ENCODE results near the gene RAB42. TPM values are rescaled to one million over a fixed set of nuclear protein-coding genes. Genes with fewer than 3 reads are reported as not detected.
"Not testable (repeated sequence)": the region's sequence is repeated elsewhere in the genome, so short reads cannot be mapped to it uniquely, and the experiment has no call there.

The RAB42 gene
- total RNA-seq, 1 donor from 2014 or later = 0.34 TPM

- H3K27ac Mint-ChIP-seq; intact Hi-C loops (cut with micrococcal nuclease); H3K4me3 Mint-ChIP-seq (ENCODE audit: low read depth): not testable (repeated sequence)
Observed at GRCh38 chr1:28594686-28595411, 2.8 kb downstream of the RAB42 start.

GRCh38 chr1:28595412-28596191 lies 3.5 kb downstream of the RAB42 start:
- H3K9me3 Mint-ChIP-seq = no peaks in the 10 kb centered on the region
- H3K4me1 Mint-ChIP-seq (ENCODE audit: low read depth) = peaks cover 13% of the 10 kb centered on the region
- intact Hi-C loops (cut with micrococcal nuclease) = no loop called here
- H3K4me3 Mint-ChIP-seq (ENCODE audit: low read depth) = no peak overlapping the region
- H3K27me3 Mint-ChIP-seq (ENCODE audit: low read depth) = peaks cover 7% of the 10 kb centered on the region
- peaks cover 3% of the 10 kb centered on the region for H3K36me3 Mint-ChIP-seq (ENCODE audit: low read depth)
- DNase-seq (ENCODE audit: low spot score) = no peak
- H3K27ac Mint-ChIP-seq = no peak overlapping the region

More at GRCh38 chr1:28594686-28595411, 2.8 kb downstream of the RAB42 start:
- not testable (repeated sequence) for H3K36me3 Mint-ChIP-seq (ENCODE audit: low read depth); H3K9me3 Mint-ChIP-seq; H3K27me3 Mint-ChIP-seq (ENCODE audit: low read depth); DNase-seq (ENCODE audit: low spot score)
- H3K4me1 Mint-ChIP-seq (ENCODE audit: low read depth) = peaks cover 12% of the 10 kb centered on the region

GRCh38 chr1:28596276-28596675 lies 4.2 kb downstream of the RAB42 start:
- DNase-seq (ENCODE audit: low spot score); H3K4me3 Mint-ChIP-seq (ENCODE audit: low read depth): not testable (repeated sequence)

GRCh38 chr1:28601696-28602095 lies 9.6 kb downstream of the RAB42 start:
- no peak overlapping the region for H3K4me3 Mint-ChIP-seq (ENCODE audit: low read depth)
- no peaks in the 10 kb centered on the region for H3K27me3 Mint-ChIP-seq (ENCODE audit: low read depth)
- H3K4me1 Mint-ChIP-seq (ENCODE audit: low read depth) = peaks cover 16% of the 10 kb centered on the region
- H3K27ac Mint-ChIP-seq = peak overlapping the region; percentile 51
- no peak for DNase-seq (ENCODE audit: low spot score)
- no peaks in the 10 kb centered on the region for H3K9me3 Mint-ChIP-seq
- peaks cover 28% of the 10 kb centered on the region for H3K36me3 Mint-ChIP-seq (ENCODE audit: low read depth)
- intact Hi-C loops (cut with micrococcal nuclease) = loop anchor here (5.0 to 10.0 kb wide), 2 partner anchors 84 to 197 kb away; no protein-coding TSS in a partner anchor

More at GRCh38 chr1:28596276-28596675, 4.2 kb downstream of the RAB42 start:
- H3K27ac Mint-ChIP-seq; H3K9me3 Mint-ChIP-seq; intact Hi-C loops (cut with micrococcal nuclease); H3K27me3 Mint-ChIP-seq (ENCODE audit: low read depth); H3K36me3 Mint-ChIP-seq (ENCODE audit: low read depth): not testable (repeated sequence)
- peaks cover 13% of the 10 kb centered on the region for H3K4me1 Mint-ChIP-seq (ENCODE audit: low read depth)

GRCh38 chr1:28602536-28603439 lies 10.7 kb downstream of the RAB42 start:
- Mint-ChIP-seq H3K27me3 (ENCODE audit: low read depth) (no peaks in the 10 kb centered on the region), H3K4me1 (ENCODE audit: low read depth) (peaks cover 16% of the 10 kb centered on the region), H3K36me3 (ENCODE audit: low read depth) (peaks cover 28% of the 10 kb centered on the region), H3K27ac (no peak overlapping the region), H3K4me3 (ENCODE audit: low read depth) (no peak overlapping the region), H3K9me3 (no peaks in the 10 kb centered on the region)
- DNase-seq (ENCODE audit: low spot score) = no peak
- intact Hi-C loops (cut with micrococcal nuclease) = loop anchor here (5.0 to 10.0 kb wide), 2 partner anchors 85 to 198 kb away; no protein-coding TSS in a partner anchor

- Mint-ChIP-seq H3K4me3 (ENCODE audit: low read depth) (no peak overlapping the region), H3K27me3 (ENCODE audit: low read depth) (no peaks in the 10 kb centered on the region), H3K36me3 (ENCODE audit: low read depth) (peaks cover 30% of the 10 kb centered on the region), H3K27ac (no peak overlapping the region), H3K9me3 (no peaks in the 10 kb centered on the region), H3K4me1 (ENCODE audit: low read depth) (peaks cover 12% of the 10 kb centered on the region)
- intact Hi-C loops (cut with micrococcal nuclease) = loop anchor here (5.0 to 10.0 kb wide), 2 partner anchors 87 to 200 kb away; no protein-coding TSS in a partner anchor
- DNase-seq (ENCODE audit: low spot score) = no peak
Observed at GRCh38 chr1:28604411-28604810, 12.3 kb downstream of the RAB42 start.

- intact Hi-C loops (cut with micrococcal nuclease) = loop anchor here (5.0 to 10.0 kb wide), 2 partner anchors 88 to 200 kb away; no protein-coding TSS in a partner anchor
- Mint-ChIP-seq H3K36me3 (ENCODE audit: low read depth) (peaks cover 35% of the 10 kb centered on the region), H3K9me3 (no peaks in the 10 kb centered on the region)
Observed at GRCh38 chr1:28604962-28605361, 12.9 kb downstream of the RAB42 start.

GRCh38 chr1:28606771-28607170 lies 14.7 kb downstream of the RAB42 start:
- H3K9me3 Mint-ChIP-seq = no peaks in the 10 kb centered on the region
- peaks cover 39% of the 10 kb centered on the region for H3K36me3 Mint-ChIP-seq (ENCODE audit: low read depth)
- intact Hi-C loops (cut with micrococcal nuclease) = loop anchor here (10.0 kb wide), 1 partner anchor 202 kb away; no protein-coding TSS in a partner anchor
- DNase-seq (ENCODE audit: low spot score) = no peak
- no peaks in the 10 kb centered on the region for H3K27me3 Mint-ChIP-seq (ENCODE audit: low read depth)
- no peak overlapping the region for H3K27ac Mint-ChIP-seq
- H3K4me1 Mint-ChIP-seq (ENCODE audit: low read depth) = peaks cover 5% of the 10 kb centered on the region
- H3K4me3 Mint-ChIP-seq (ENCODE audit: low read depth) = no peak overlapping the region

More at GRCh38 chr1:28604962-28605361, 12.9 kb downstream of the RAB42 start:
- Mint-ChIP-seq H3K27ac (no peak overlapping the region), H3K4me3 (ENCODE audit: low read depth) (no peak overlapping the region), H3K27me3 (ENCODE audit: low read depth) (no peaks in the 10 kb centered on the region), H3K4me1 (ENCODE audit: low read depth) (peaks cover 9% of the 10 kb centered on the region)
- DNase-seq (ENCODE audit: low spot score) = no peak

GRCh38 chr1:28613175-28613574 lies 21.1 kb downstream of the RAB42 start:
- Mint-ChIP-seq H3K4me1 (ENCODE audit: low read depth) (no peaks in the 10 kb centered on the region), H3K27me3 (ENCODE audit: low read depth) (no peaks in the 10 kb centered on the region), H3K4me3 (ENCODE audit: low read depth) (no peak overlapping the region), H3K36me3 (ENCODE audit: low read depth) (peaks cover 43% of the 10 kb centered on the region), H3K9me3 (no peaks in the 10 kb centered on the region), H3K27ac (no peak overlapping the region)
- no peak for DNase-seq (ENCODE audit: low spot score)
- intact Hi-C loops (cut with micrococcal nuclease) = no loop called here

GRCh38 chr1:28631713-28632112 lies 39.6 kb downstream of the RAB42 start:
- Mint-ChIP-seq H3K4me1 (ENCODE audit: low read depth) (peaks cover 8% of the 10 kb centered on the region), H3K27ac (peak overlapping the region; percentile 49), H3K27me3 (ENCODE audit: low read depth) (no peaks in the 10 kb centered on the region), H3K9me3 (no peaks in the 10 kb centered on the region), H3K36me3 (ENCODE audit: low read depth) (peaks cover 9% of the 10 kb centered on the region), H3K4me3 (ENCODE audit: low read depth) (no peak overlapping the region)
- intact Hi-C loops (cut with micrococcal nuclease) = no loop called here
- no peak for DNase-seq (ENCODE audit: low spot score)

- H3K27me3 Mint-ChIP-seq (ENCODE audit: low read depth) = no peaks in the 10 kb centered on the region
- H3K4me1 Mint-ChIP-seq (ENCODE audit: low read depth) = peaks cover 11% of the 10 kb centered on the region
- no peak for DNase-seq (ENCODE audit: low spot score)
- peaks cover 9% of the 10 kb centered on the region for H3K36me3 Mint-ChIP-seq (ENCODE audit: low read depth)
- no peak overlapping the region for H3K27ac Mint-ChIP-seq
- intact Hi-C loops (cut with micrococcal nuclease) = no loop called here
- H3K9me3 Mint-ChIP-seq = no peaks in the 10 kb centered on the region
- no peak overlapping the region for H3K4me3 Mint-ChIP-seq (ENCODE audit: low read depth)
Observed at GRCh38 chr1:28632560-28632959, 40.5 kb downstream of the RAB42 start.

- Mint-ChIP-seq H3K27me3 (ENCODE audit: low read depth) (no peaks in the 10 kb centered on the region), H3K27ac (no peak overlapping the region), H3K9me3 (no peaks in the 10 kb centered on the region), H3K4me3 (ENCODE audit: low read depth) (peak overlapping the region; percentile 99), H3K36me3 (ENCODE audit: low read depth) (peaks cover 9% of the 10 kb centered on the region), H3K4me1 (ENCODE audit: low read depth) (peaks cover 35% of the 10 kb centered on the region)
- DNase-seq (ENCODE audit: low spot score) = no peak
- intact Hi-C loops (cut with micrococcal nuclease) = loop anchor here (1.0 to 5.0 kb wide), 2 partner anchors 87 to 247 kb away; partner anchors contain the start of gene TRNAU1AP
Observed at GRCh38 chr1:28640766-28641165, 48.7 kb downstream of the RAB42 start.

All from activated T-helper 2 cell treated with anti-CD3 and anti-CD28 coated beads, Interferon-gamma antibody, Interleukin-2, Interleukin-4, amounts not matched to agents 10 μg/mL and 5 μg/mL and 100 μg/mL, durations not matched to agents 14 hours and 24 hours and 36 hours (primary cell).